VCaP (cell line): ENCODE measurements around the gene CKLF.
"Not testable (repeated sequence)": the region's sequence is repeated elsewhere in the genome, so short reads cannot be mapped to it uniquely, and the experiment has no call there.

Source experiments
- H3K27ac ChIP-seq: fragments of 450-650 bp; 2 replicates; pipeline ENCODE4 v1.5.1; 2017
- CTCF ChIP-seq: fragments of 450-650 bp; conservative IDR thresholded peaks from 2 replicates; pipeline ENCODE4 v1.5.1; 2017; ENCODE audit warnings: mild to moderate bottlenecking, moderate library complexity

CKLF gene

GRCh38 chr16:66588981-66589713 lies 36.8 kb downstream of the CKLF start:
- peak; percentile 23; the same call in 1 of the 2 replicates for TF ChIP-seq CTCF
- H3K27ac ChIP-seq, result no peak overlapping the region

- no peak overlapping the region for H3K27ac ChIP-seq
- TF ChIP-seq CTCF, result no peak
Observed at GRCh38 chr16:66590322-66590721, 37.9 kb downstream of the CKLF start.

- no peak for TF ChIP-seq CTCF
- H3K27ac ChIP-seq, result no peak overlapping the region
Observed at GRCh38 chr16:66591018-66591417, 38.6 kb downstream of the CKLF start.

GRCh38 chr16:66592241-66592640 lies 39.9 kb downstream of the CKLF start:
- TF ChIP-seq CTCF, result no peak

GRCh38 chr16:66592814-66593213 lies 40.4 kb downstream of the CKLF start:
- no peak for TF ChIP-seq CTCF
- H3K27ac ChIP-seq, result no peak overlapping the region

More at GRCh38 chr16:66592241-66592640, 39.9 kb downstream of the CKLF start:
- H3K27ac ChIP-seq, result no peak overlapping the region

- no peak for TF ChIP-seq CTCF
- H3K27ac ChIP-seq, result no peak overlapping the region
Observed at GRCh38 chr16:66594739-66595138, 42.4 kb downstream of the CKLF start.

GRCh38 chr16:66596559-66596958 lies 44.2 kb downstream of the CKLF start:
- not testable (repeated sequence) for H3K27ac ChIP-seq
